GM12892 (cell line): Measurements from ENCODE around the gene RBPJ. TPM values are rescaled to one million over a fixed set of nuclear protein-coding genes. Genes with fewer than 3 reads are reported as not detected.

Experiments
- DNase-seq: peaks from one replicate; pipeline ENCODE4 v3.0.0; 2011; ENCODE audit not compliant: insufficient read length
- FAIRE-seq: peaks from 2 replicates; lab custom pipeline; 2011; peaks lifted over from hg19 to GRCh38; lab: Jason Lieb, UNC
- POLR2A ChIP-seq: IDR thresholded peaks from 2 replicates; pipeline ENCODE4 v1.6.1; 2011; ENCODE audit warnings: low read depth, low read length, control low read depth
- POLR2AphosphoS5 ChIP-seq: IDR thresholded peaks from 2 replicates; pipeline ENCODE4 v1.6.1; 2011; ENCODE audit warnings: low read depth, low read length, control low read depth
- TAF1 ChIP-seq: IDR thresholded peaks from 2 replicates; pipeline ENCODE4 v1.6.1; 2011; ENCODE audit warnings: low read depth, mild to moderate bottlenecking, control low read depth, low read length, borderline replicate concordance
- polyA plus RNA-seq: library from polyadenylated mRNA; unstranded; fragments of >200 nt; gene quantifications from one replicate; pipeline ENCODE4 v1.2.1, GENCODE V29; 2012; ENCODE audit warnings: missing spikeins, inconsistent platforms; ENCODE audit not compliant: missing spikeins

RBPJ gene
- polyA plus RNA-seq, result 62.6 TPM

DNA sequence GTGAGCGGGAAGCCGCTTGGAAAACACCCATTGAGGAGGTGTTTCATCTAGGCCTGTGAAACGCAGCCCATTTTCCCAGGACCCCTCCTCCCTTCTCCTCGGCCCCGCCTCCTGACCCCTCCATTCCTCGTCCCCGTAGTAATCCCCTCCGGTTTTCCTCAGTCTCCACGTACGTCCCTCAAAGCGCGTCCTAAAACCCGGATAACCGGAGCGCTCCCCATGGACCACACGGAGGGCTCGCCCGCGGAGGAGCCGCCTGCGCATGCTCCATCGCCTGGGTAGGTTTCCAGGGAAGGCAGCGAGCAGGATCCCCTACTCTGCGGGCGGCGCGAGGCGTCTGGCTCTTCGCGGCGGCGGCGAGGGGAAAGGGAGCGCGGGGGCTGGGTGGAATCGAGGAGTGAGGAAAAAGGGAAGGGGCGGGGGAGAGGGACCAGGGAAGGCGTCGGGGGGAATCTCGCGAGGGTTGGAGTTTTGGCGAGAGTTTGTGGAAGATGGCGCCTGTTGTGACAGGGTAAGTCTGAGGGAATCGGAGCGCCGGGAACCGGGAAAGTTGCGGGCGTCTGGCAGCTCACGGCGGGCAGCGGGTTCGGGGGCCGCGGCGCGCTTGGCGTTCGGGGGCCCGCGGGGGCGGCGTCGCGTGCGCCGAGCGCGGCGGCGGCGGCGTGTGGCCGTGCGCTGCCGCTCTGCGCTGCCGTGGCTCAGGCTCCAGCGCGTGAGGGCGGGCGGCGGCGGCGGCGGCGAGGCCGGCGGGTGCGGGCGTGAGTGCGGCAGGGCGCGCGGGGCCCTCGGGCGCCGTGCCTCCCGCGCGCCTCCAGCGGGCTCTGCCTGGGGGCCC is at the start of gene RBPJ:
Gene RBPJ, plus strand, starts transcription at position 477 of the 835 bp plus-strand sequence. Its CDS starts 15 bp downstream, at position 492.
- FAIRE-seq (peak; percentile 75), DNase-seq (peak; percentile 59)
- TF ChIP-seq POLR2A (peak; percentile 58; the same call in 1 of the 2 replicates), TAF1 (peak; percentile 59; the same call in 1 of the 2 replicates), POLR2AphosphoS5 (no peak)

DNA sequence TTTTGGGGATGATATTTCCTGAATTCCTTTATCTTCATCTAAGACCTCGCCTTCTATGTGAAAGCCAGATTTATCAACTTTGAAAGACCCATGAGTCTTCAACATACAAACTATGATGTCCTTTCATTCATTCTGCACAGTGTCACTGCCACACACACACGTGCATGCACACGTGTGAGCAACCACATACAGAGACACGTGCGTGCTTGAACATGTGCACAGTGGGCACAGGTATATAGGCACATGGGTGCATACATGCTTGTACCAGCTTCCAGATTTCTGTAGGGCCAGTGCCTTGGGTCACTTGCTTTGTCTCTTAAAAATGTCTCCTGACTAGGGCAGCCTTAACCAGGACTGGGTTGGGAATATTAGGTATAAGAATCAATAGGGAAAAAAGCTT is 49.1 kb upstream of the RBPJ start:
- TF ChIP-seq POLR2AphosphoS5, result no peak
- no peak for TF ChIP-seq POLR2A
- no peak for TF ChIP-seq TAF1
- no peak for DNase-seq
- no peak for FAIRE-seq

DNA sequence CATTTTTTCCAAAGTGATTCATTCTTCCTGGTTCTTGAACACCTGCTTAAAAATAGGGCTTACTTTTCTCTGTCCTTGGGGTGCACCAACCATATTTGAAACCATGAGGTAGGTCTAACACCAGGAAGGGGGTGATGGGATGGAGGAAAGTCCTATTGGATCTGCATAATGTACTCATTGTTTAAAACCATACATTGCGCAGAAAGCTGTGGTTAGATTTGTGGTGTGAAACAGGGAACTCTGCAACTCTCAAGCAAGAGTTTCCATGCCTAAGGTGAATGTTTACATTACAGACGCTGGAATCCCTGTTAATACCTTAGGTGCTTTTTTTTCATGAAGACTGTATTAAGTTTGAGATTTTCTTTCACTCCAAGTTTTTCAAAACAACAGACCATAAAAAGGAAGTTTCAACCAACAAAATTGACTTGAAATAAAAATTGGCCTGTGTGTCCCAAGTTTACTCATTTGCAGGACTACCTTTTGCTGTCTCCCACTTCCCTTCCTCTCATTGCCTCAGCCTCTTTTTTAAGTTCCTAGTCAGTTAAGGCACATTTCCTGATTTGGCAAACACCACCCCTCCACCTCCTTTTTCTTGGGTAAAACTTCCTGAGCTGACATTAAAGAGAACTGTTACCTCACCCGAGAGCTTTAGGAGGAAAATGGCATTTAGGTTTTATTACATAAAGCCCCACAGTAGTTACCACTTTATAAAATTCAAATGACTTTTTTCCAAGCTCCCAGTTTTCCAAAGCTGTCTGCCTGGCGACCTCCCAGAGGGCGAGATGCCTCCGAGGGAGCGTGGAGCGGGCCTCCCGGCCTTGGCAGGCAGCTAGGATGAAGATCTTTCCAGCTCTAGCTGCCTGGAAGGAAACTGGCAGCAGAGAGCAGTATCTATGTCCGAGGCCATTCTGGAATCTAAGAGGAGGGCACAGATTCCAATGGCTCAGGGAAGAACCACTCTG is 47.9 kb upstream of the RBPJ start:
- FAIRE-seq, result no peak
- TF ChIP-seq POLR2A, result no peak
- DNase-seq, result no peak

DNA sequence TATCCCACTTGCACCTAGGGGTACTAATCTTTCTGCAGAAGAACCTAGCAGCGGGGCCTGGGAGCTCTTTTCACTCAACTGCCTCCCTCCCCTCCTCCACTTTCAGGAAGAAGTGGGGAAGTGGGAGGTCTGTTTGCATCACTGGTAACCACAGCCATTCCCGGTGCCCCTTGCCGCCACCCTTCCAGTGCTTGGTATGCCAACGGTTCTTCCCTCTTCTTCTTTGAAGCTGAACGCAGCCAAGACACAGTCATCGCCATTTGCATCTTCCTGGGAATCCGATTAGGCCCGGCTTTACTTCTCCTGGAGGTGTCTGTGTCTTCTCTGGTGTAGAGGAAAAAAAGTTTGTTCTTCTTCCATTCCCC is 47.2 kb upstream of the RBPJ start:
- DNase-seq (no peak), FAIRE-seq (no peak)
- TF ChIP-seq TAF1 (no peak), POLR2A (no peak), POLR2AphosphoS5 (no peak)

DNA sequence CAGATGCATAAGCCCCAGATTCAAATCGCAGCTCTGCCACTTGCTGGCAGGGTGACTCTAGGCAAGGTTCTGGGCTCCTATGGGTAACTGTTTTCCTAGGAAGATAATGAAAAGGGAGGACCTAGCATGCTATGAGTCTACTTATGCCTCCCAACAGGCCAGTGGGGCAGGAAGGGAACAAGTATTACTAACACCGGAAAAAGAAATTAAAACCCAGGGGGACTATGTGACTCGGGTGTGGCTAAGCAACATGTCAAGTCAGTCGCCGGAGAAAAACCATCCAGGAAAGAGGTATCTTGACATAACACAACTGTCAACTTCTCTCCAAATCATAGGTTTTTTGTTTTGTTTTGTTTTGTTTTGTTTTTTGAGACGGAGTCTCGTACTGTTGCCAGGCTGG is 45.5 kb upstream of the RBPJ start:
- TF ChIP-seq POLR2A (no peak), POLR2AphosphoS5 (no peak), TAF1 (no peak)
- DNase-seq (no peak), FAIRE-seq (no peak)

DNA sequence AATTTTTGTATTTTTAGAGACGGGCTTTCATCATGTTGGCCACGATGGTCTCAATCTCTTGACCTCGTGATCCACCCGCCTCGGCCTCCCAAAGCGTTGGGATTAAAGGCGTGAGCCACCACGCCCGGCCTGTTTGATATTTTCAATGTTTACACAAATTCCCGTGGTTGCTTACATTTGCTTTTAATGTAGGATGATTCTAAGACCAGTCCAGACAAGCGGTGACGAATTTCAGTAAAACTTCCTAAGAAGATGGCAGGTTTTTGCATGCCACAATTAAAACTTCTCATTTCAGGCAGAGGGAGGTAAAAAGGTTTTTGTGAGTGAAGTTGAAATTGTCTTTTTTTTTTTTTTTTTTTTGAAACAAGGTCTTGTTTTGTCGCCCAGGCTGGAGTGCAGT is 41.4 kb upstream of the RBPJ start:
- TF ChIP-seq POLR2A, result no peak
- TF ChIP-seq TAF1, result no peak
- no peak for TF ChIP-seq POLR2AphosphoS5
- DNase-seq (no peak), FAIRE-seq (no peak)

DNA sequence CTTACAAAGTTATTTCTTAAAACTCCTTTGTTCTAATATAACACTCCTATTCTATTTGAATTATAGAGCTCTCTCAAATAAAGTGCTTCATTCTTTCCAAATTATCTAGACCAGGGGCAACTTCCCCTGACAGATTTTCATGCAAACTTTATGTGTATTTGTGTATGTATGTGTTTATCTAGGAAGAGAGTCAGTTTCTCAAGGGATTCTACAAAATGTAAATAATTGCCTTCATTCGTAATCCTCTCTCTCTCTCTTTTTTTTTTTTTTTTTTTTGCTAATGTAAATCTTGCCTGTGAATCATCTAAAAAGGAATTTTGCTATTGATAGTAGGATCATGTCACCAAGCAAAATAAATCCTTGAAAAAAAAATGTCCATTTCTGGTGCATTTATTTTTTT is 38.9 kb upstream of the RBPJ start:
- no peak for TF ChIP-seq POLR2A
- no peak for TF ChIP-seq POLR2AphosphoS5
- DNase-seq (no peak), FAIRE-seq (no peak)

DNA sequence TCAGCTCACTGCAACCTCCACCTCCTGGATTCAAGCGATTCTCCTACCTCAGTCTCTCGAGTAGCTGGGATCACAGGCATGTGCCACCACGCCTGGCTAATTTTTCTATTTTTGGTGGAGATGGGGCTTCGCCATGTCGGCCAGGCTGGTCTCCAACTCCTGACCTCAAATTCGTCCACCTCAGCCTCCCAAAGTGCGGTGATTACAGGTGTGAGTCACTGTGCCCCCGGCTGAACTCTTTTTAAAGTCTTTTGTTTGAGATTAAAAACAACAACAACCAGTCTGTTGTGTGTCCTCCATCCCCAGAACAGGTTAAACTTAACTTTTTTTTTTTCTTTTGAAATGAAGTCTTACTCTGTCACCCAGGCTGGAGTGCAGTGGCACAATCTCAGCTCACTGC is 36.3 kb upstream of the RBPJ start:
- DNase-seq, result no peak
- no peak for TF ChIP-seq POLR2AphosphoS5
- TF ChIP-seq POLR2A, result no peak
- no peak for TF ChIP-seq TAF1

DNA sequence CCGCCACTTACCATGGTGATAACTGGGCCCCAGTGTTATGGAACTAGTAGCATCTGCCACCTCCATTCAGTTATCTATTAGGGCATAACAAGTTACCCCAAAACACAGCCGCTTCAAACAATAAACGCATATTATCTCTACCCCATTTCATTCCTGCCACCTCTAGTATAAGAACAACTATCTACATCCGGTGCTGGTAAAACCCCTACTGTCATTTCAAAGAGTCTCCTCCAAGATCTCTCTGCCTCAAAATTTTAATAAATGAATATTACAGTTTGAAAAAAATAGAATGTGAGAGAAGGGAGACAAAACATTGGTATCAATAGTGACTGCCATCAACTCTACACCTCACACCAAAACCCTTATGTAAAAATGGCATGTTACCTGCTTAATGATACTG is 35.5 kb upstream of the RBPJ start:
- DNase-seq (no peak), FAIRE-seq (no peak)
- TF ChIP-seq TAF1 (no peak), POLR2AphosphoS5 (no peak), POLR2A (no peak)

More for the DNA sequence above, 36.3 kb upstream of the RBPJ start:
- FAIRE-seq, result no peak

DNA sequence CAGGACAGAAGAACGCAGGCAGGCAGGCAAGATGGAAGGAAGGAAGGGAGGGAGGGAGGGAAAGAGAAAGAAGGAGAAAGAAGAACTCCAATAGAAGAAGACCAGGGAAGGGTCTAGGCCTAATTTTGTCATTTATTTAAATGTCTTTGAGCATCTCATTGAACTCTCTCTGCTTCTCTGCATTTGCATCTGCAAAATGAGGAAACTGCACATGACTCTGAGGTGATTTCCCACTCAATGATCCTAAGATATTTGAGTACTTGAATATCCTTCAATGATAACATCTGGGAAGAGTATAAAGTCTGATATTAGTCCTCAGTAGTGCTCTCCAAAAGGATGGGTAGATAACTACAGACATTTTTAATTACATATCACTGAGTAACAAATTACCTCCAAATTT is 33.1 kb upstream of the RBPJ start:
- DNase-seq, result no peak
- TF ChIP-seq POLR2AphosphoS5 (no peak), TAF1 (no peak), POLR2A (no peak)
- FAIRE-seq, result no peak

DNA sequence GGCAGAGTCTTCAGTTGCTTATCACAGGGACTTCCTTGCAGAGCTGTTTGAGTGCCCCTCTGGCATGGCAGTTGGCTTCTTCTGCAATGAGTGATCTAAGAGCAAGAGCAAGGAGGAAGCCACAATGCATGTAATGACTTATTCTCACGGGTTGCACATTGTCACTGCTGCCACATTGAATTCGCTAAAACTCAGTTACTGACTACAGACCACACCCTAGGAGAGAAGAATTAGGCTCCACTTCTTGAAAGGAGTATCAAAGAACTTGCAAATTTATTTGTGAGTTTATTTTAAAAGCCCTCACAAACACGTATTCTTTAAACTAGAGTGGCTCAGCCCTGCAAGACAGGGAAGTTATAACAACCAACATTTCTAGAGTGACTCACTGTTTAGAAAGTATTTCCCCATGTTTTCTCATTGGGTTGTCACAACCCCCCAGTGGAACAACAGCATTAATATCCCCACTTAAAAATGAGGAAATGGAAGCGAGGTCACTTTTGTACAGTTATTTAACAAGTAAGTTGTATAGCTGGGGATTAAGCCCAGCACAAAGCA is 32.4 kb upstream of the RBPJ start:
- TF ChIP-seq POLR2A, result no peak
- DNase-seq, result no peak
- peak; percentile 57 for FAIRE-seq
